Nephron (organoid): ENCODE results near the gene MCF2L.

Experiments used
- H3K27ac Mint-ChIP-seq, 3 experiments: 2 replicates each; pipeline ENCODE4 v1.8.0; 2020; ENCODE audit warnings: mixed read lengths in 3 of 3, mild to moderate bottlenecking in 2 of 3, moderate library complexity in 1 of 3
- H3K27me3 Mint-ChIP-seq: 2 replicates; pipeline ENCODE4 v1.8.0; 2021; ENCODE audit warnings: low read depth, mild to moderate bottlenecking, moderate library complexity, mixed read lengths
- H3K36me3 Mint-ChIP-seq: 2 replicates; pipeline ENCODE4 v1.8.0; 2020; ENCODE audit warnings: low read depth, mixed read lengths
- H3K4me1 Mint-ChIP-seq: 2 replicates; pipeline ENCODE4 v1.8.0; 2020; ENCODE audit warnings: mixed read lengths
- H3K4me3 Mint-ChIP-seq, 3 experiments: 2 replicates each; pipeline ENCODE4 v1.8.0; 2020; ENCODE audit warnings: mild to moderate bottlenecking in 3 of 3, mixed read lengths in 3 of 3, moderate library complexity in 2 of 3
- H3K9me3 Mint-ChIP-seq: 2 replicates; pipeline ENCODE4 v1.8.0; 2020; ENCODE audit warnings: mixed read lengths
- TF ChIP-seq, protein P1 (sequence below), 3 experiments: fragments of 200-600 bp; sonication (generic); IDR thresholded peaks; one replicate each; pipeline ENCODE4 v1.5.0; 2021; ENCODE audit warnings: antibody characterized with exemption in 3 of 3; ENCODE audit not compliant: unreplicated experiment in 3 of 3

Gene MCF2L

DNA sequence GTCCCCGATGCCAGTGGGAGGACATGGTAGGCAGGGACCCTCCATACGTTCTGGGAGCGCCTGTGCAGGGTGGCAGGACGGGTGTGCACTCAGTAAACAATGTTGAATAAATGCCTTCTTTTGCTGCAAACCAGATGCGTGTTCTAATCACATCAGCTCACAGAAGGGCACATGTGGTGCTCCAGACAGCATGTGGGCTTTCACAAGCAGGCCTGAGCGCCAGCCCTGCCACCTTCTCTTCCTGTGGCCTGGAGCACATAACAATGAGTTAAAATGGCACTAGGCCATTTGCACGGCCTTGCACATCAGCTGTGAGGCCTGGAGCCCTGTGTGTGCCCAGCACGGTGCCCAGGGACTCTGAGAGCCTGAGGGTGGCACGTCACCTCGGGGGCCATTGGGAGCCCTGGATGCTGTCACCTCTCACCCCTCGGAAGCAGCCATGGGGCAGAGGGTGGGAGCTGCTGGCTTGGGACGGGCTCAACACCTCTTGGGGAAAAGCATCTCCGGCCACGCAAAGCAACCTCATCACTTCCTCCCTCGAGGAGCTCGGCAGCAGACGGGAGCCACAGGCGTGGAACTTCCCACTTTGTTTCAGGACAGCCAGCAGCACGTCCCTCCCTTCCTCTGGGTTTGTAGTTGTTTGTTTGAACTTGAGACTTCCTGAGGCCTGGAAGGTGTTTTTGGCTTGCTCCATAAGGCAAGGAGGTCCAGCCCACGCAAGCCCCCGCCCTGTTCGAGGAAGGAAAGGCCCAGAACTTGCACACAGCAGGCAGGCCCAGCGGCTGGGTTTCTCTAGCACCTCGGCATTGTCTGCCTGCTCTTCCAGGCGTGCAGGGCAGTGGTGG lies 9.8 kb downstream of the MCF2L start:
- Mint-ChIP-seq H3K9me3 (no peaks in the 10 kb centered on the region), H3K4me3 (no peak overlapping the region), H3K27ac (no peak overlapping the region), H3K4me1 (no peaks in the 10 kb centered on the region), H3K36me3 (peaks cover 7% of the 10 kb centered on the region), H3K27me3 (peaks cover 26% of the 10 kb centered on the region)
- TF ChIP-seq, protein P1, sequence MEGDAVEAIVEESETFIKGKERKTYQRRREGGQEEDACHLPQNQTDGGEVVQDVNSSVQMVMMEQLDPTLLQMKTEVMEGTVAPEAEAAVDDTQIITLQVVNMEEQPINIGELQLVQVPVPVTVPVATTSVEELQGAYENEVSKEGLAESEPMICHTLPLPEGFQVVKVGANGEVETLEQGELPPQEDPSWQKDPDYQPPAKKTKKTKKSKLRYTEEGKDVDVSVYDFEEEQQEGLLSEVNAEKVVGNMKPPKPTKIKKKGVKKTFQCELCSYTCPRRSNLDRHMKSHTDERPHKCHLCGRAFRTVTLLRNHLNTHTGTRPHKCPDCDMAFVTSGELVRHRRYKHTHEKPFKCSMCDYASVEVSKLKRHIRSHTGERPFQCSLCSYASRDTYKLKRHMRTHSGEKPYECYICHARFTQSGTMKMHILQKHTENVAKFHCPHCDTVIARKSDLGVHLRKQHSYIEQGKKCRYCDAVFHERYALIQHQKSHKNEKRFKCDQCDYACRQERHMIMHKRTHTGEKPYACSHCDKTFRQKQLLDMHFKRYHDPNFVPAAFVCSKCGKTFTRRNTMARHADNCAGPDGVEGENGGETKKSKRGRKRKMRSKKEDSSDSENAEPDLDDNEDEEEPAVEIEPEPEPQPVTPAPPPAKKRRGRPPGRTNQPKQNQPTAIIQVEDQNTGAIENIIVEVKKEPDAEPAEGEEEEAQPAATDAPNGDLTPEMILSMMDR (IDR thresholded peaks at IDR 0.05; ENCODE audit: unreplicated experiment in 3 of 3) = no peak

DNA sequence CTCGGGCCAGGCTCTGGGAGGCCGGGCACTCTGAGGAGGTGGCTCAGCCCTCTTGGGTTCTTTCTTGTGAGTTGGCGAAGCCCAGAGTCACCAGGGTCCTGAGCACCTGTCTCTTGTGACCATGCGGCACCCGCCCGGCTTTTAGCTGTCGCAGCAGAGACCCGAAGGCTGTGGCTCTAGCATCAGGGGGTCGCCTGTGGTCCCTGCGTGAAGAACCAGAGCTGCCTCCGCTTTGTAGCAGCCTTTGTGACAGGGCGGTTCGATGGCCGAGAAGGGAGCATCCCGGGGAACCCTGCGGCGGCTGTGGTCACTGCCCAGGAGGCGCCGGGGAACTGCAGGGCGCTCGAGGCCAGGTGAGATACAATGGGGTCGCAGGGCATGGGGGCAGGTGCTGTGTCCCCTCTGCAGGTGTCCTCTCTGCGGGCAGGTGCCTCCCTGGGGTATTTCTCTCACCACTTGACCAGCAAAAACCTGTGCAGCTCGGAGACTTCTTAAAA lies 10.4 kb downstream of the MCF2L start:
- Mint-ChIP-seq H3K4me1 (no peaks in the 10 kb centered on the region), H3K4me3 (no peak overlapping the region), H3K9me3 (no peaks in the 10 kb centered on the region), H3K27me3 (peaks cover 26% of the 10 kb centered on the region), H3K27ac (no peak overlapping the region), H3K36me3 (peaks cover 3% of the 10 kb centered on the region)
- TF ChIP-seq, protein P1 (IDR thresholded peaks at IDR 0.05; ENCODE audit: unreplicated experiment in 3 of 3) = no peak

DNA sequence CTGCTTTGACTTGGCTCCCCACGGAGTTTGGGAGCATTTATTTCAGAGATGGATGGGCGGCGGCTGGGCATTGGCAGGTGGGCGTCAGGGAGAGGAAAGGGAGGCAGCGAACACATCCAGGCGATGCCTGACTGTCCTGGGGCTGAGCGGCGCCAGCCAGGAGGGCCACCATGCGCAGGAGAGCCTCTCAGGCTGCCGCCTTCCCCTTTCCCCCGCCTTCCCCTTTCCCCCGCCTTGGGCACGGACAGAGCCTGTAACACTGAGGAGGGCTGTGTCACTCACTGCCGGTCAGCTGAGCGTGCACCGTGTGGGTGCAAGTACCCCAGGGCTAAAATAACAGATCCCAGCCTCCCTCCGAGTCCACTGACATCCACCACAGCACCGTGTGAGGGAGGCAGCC lies 11.4 kb downstream of the MCF2L start:
- Mint-ChIP-seq H3K4me3 (no peak overlapping the region), H3K9me3 (no peaks in the 10 kb centered on the region), H3K27ac (no peak overlapping the region), H3K27me3 (peaks cover 26% of the 10 kb centered on the region), H3K36me3 (peaks cover 3% of the 10 kb centered on the region), H3K4me1 (no peaks in the 10 kb centered on the region)
- TF ChIP-seq, protein P1 (IDR thresholded peaks at IDR 0.05; ENCODE audit: unreplicated experiment in 3 of 3) = no peak

DNA sequence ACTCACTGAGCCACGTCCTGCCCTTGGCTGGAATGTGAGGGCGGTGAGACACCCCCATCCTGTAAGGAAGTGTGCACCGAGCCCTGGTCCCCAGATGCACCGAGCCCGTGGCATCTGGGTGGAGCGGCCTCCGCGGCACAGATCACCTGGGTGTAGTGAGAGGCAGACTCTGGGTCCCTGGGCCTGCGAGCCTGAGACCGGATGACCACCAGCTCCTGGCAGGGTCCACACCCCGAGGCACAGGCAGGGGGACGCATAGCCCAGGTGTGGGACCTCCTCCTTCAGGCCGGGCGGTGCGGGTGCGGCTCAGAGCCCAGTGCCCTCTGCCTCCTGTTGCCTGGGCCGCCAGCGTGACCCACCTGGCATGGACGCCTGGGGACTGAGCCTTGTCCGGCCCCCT lies 12.4 kb downstream of the MCF2L start:
- TF ChIP-seq, protein P1 (IDR thresholded peaks at IDR 0.05; ENCODE audit: unreplicated experiment in 3 of 3) = no peak
- Mint-ChIP-seq H3K27ac (no peak overlapping the region), H3K36me3 (no peaks in the 10 kb centered on the region), H3K4me3 (no peak overlapping the region), H3K27me3 (peaks cover 31% of the 10 kb centered on the region), H3K9me3 (no peaks in the 10 kb centered on the region), H3K4me1 (peaks cover 5% of the 10 kb centered on the region)

DNA sequence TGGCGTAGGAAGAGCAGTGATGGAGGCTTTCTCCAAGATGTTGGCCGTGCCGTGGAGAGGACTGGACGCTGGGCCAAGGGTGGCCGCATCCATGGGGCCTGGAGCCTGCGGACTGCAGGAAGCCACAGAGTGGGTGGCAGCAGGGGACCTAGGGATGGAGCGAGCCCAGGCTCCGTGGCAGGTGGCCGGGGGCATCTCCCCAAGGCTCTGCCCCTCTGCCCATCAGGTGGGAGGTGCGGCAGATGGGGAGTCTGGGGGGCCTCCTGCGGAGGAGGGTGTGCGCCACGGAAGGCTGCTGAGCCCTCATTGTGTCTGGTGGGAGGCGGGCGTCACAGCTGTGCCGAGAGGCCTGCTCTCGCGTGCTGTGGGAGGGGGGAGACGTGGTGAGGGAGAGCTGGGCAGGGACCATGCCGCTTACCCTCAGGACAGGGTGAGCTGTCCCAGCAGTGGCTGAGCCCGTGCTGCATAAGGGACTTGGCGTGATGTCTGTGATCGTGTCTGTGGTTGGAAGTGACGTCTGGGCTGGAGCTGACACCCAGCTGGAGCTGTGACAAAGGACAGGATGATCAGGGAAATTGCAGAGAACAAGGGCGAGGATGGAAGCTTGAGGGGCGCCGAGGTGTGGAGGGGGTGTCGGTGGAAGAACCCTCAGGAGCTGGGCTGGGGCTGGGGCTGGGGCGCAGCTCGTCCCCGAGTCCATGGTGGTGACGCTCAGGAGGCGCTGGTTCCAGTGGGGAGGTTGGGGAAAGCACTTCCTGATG lies 13.4 kb downstream of the MCF2L start:
- H3K4me3 Mint-ChIP-seq = no peak overlapping the region
- H3K27ac Mint-ChIP-seq = no peak overlapping the region
- no peaks in the 10 kb centered on the region for H3K9me3 Mint-ChIP-seq
- no peaks in the 10 kb centered on the region for H3K36me3 Mint-ChIP-seq
- H3K4me1 Mint-ChIP-seq = peaks cover 11% of the 10 kb centered on the region
- TF ChIP-seq, protein P1 (IDR thresholded peaks at IDR 0.05; ENCODE audit: unreplicated experiment in 3 of 3) = no peak
- peaks cover 32% of the 10 kb centered on the region for H3K27me3 Mint-ChIP-seq
